HEK293 (cell line): ENCODE results near the gene AKNA.
A peak's percentile ranks its signal among the peaks of the same experiment; 100 is the strongest.

Experiments
- CTCF ChIA-PET: fragments of 350-600 bp; formaldehyde crosslinking; extraction: SDS; loops from one replicate; lab custom pipeline; 2021; ENCODE audit warnings: antibody characterized with exemption; lab: Yijun Ruan, JAX
- POLR2A ChIA-PET: fragments of 300-600 bp; formaldehyde crosslinking; extraction: SDS; loops from one replicate; lab custom pipeline; 2020; ENCODE audit warnings: antibody characterized with exemption, inconsistent platforms; lab: Yijun Ruan, JAX
- H3K27ac ChIP-seq: fragments of 200-500 bp; sonication (Bioruptor generic); 2 replicates; pipeline ENCODE4 v1.5.1; 2014; ENCODE audit warnings: low read depth, low read length, control low read depth, inconsistent platforms; ENCODE audit errors: extremely low read depth
- H3K36me3 ChIP-seq, 2 experiments: fragments of 200-500 bp in 1 of 2; sonication (Bioruptor generic) in 1 of 2; 1 replicate in 1 of 2; 2 replicates in 1 of 2; pipeline ENCODE4 v1.5.1; 2014 to 2017; ENCODE audit warnings: inconsistent platforms in 2 of 2, low read length in 2 of 2; ENCODE audit not compliant: control insufficient read depth in 2 of 2, insufficient read depth in 1 of 2
- H3K4me1 ChIP-seq: fragments of 200-500 bp; sonication (Bioruptor generic); 2 replicates; pipeline ENCODE4 v1.5.1; 2014; ENCODE audit warnings: mild to moderate bottlenecking, low read length, inconsistent platforms; ENCODE audit not compliant: control insufficient read depth, insufficient read depth
- H3K4me3 ChIP-seq: 2 replicates; pipeline ENCODE4 v1.5.1; 2011; ENCODE audit warnings: low read depth, mild to moderate bottlenecking, control low read depth, low read length, moderate library complexity
- H3K9me3 ChIP-seq: fragments of 200-500 bp; sonication (Bioruptor generic); 2 replicates; pipeline ENCODE4 v1.5.1; 2014; ENCODE audit warnings: low read depth, low read length, inconsistent platforms; ENCODE audit not compliant: control insufficient read depth, insufficient read depth
- KLF1 ChIP-seq: fragments of 450-650 bp; formaldehyde crosslinking; IDR thresholded peaks from 2 replicates; pipeline ENCODE4 v1.5.1; 2016; ENCODE audit warnings: missing biosample characterization, missing genetic modification characterization
- KLF8 ChIP-seq: fragments of 450-650 bp; formaldehyde crosslinking; IDR thresholded peaks from 2 replicates; pipeline ENCODE4 v1.5.1; 2016; ENCODE audit warnings: missing biosample characterization, missing genetic modification characterization
- ZNF184 ChIP-seq: fragments of 450-650 bp; IDR thresholded peaks from 2 replicates; pipeline ENCODE4 v1.5.1; 2018; ENCODE audit warnings: missing biosample characterization, mild to moderate bottlenecking, missing genetic modification characterization
- ZNF433 ChIP-seq: fragments of 450-650 bp; formaldehyde crosslinking; IDR thresholded peaks from 2 replicates; pipeline ENCODE4 v1.5.1; 2016; ENCODE audit warnings: missing biosample characterization, missing genetic modification characterization, low read depth
- ZNF501 ChIP-seq: fragments of 450-650 bp; formaldehyde crosslinking; IDR thresholded peaks from 2 replicates; pipeline ENCODE4 v1.5.1; 2016; ENCODE audit warnings: missing biosample characterization, missing genetic modification characterization
- ZNF768 ChIP-seq: fragments of 450-650 bp; formaldehyde crosslinking; IDR thresholded peaks from 2 replicates; pipeline ENCODE4 v1.5.1; 2018; ENCODE audit warnings: missing biosample characterization, mild to moderate bottlenecking, missing genetic modification characterization
- ZXDB ChIP-seq: fragments of 450-650 bp; formaldehyde crosslinking; IDR thresholded peaks from 2 replicates; pipeline ENCODE4 v1.5.1; 2016; ENCODE audit warnings: missing biosample characterization, missing genetic modification characterization
- TF ChIP-seq, protein P1 (sequence below): fragments of 450-650 bp; formaldehyde crosslinking; IDR thresholded peaks from 2 replicates; pipeline ENCODE4 v1.5.1; 2016; ENCODE audit warnings: missing biosample characterization, missing genetic modification characterization
- TF ChIP-seq, protein P2 (sequence below): fragments of 450-650 bp; formaldehyde crosslinking; conservative IDR thresholded peaks from 2 replicates; pipeline ENCODE4 v1.5.1; 2016; ENCODE audit warnings: low read depth, missing biosample characterization, missing genetic modification characterization
- TF ChIP-seq, protein P3 (sequence below): fragments of 450-650 bp; formaldehyde crosslinking; IDR thresholded peaks from 2 replicates; pipeline ENCODE4 v1.5.1; 2016; ENCODE audit warnings: missing biosample characterization, missing genetic modification characterization
- TF ChIP-seq, protein P4 (sequence below): fragments of 450-650 bp; formaldehyde crosslinking; IDR thresholded peaks from 2 replicates; pipeline ENCODE4 v1.5.1; 2017; ENCODE audit warnings: missing biosample characterization, missing genetic modification characterization

AKNA gene

DNA sequence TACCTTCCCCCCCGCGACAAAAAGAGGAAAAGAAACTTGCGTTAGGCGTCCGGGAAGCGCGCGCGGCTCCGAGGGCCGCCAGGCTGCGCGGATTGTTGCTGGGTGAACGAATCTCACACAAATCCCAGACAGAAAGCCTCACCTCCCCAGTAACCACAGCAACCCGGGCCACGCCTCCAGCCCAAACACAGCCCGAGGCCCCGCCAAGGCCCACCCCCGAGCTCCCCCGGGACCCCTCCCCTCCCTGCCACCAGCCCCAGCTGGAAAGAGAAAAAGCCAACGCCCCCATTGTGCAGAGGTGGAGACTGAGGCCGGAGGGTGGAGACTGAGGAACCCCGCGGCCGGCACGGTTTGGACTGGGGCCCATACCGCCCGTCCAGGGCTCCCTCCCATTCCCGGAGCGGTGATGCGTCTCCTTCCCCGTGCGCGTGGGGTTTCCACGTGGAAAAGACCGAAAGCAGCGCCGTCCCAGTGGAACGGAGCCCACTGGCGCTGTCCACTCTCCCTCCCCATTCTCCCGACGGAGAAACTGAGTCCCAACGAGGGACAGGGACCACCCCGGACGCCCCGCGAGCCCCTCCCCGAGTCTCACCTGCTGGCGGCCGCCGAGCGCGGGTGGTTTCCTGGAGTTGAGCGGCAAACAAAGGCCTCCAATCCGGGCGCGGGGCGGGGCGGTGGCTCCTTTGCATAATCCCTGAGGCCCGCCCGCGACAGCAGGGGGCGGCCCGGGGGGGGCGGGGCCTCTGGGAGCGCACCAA lies 10.2 kb upstream of the AKNA start (continued):
- TF ChIP-seq, protein P1, sequence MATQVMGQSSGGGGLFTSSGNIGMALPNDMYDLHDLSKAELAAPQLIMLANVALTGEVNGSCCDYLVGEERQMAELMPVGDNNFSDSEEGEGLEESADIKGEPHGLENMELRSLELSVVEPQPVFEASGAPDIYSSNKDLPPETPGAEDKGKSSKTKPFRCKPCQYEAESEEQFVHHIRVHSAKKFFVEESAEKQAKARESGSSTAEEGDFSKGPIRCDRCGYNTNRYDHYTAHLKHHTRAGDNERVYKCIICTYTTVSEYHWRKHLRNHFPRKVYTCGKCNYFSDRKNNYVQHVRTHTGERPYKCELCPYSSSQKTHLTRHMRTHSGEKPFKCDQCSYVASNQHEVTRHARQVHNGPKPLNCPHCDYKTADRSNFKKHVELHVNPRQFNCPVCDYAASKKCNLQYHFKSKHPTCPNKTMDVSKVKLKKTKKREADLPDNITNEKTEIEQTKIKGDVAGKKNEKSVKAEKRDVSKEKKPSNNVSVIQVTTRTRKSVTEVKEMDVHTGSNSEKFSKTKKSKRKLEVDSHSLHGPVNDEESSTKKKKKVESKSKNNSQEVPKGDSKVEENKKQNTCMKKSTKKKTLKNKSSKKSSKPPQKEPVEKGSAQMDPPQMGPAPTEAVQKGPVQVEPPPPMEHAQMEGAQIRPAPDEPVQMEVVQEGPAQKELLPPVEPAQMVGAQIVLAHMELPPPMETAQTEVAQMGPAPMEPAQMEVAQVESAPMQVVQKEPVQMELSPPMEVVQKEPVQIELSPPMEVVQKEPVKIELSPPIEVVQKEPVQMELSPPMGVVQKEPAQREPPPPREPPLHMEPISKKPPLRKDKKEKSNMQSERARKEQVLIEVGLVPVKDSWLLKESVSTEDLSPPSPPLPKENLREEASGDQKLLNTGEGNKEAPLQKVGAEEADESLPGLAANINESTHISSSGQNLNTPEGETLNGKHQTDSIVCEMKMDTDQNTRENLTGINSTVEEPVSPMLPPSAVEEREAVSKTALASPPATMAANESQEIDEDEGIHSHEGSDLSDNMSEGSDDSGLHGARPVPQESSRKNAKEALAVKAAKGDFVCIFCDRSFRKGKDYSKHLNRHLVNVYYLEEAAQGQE (tag by site-specific recombination) = peak; percentile 80
- TF ChIP-seq, protein P2, sequence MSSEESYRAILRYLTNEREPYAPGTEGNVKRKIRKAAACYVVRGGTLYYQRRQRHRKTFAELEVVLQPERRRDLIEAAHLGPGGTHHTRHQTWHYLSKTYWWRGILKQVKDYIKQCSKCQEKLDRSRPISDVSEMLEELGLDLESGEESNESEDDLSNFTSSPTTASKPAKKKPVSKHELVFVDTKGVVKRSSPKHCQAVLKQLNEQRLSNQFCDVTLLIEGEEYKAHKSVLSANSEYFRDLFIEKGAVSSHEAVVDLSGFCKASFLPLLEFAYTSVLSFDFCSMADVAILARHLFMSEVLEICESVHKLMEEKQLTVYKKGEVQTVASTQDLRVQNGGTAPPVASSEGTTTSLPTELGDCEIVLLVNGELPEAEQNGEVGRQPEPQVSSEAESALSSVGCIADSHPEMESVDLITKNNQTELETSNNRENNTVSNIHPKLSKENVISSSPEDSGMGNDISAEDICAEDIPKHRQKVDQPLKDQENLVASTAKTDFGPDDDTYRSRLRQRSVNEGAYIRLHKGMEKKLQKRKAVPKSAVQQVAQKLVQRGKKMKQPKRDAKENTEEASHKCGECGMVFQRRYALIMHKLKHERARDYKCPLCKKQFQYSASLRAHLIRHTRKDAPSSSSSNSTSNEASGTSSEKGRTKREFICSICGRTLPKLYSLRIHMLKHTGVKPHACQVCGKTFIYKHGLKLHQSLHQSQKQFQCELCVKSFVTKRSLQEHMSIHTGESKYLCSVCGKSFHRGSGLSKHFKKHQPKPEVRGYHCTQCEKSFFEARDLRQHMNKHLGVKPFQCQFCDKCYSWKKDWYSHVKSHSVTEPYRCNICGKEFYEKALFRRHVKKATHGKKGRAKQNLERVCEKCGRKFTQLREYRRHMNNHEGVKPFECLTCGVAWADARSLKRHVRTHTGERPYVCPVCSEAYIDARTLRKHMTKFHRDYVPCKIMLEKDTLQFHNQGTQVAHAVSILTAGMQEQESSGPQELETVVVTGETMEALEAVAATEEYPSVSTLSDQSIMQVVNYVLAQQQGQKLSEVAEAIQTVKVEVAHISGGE (tag by site-specific recombination) = no peak
- no peak for TF ChIP-seq ZNF501 (tag by site-specific recombination)
- peak; percentile 69 for TF ChIP-seq KLF1
- peak; percentile 58; the same call in 1 of the 2 replicates for TF ChIP-seq KLF8 (tag by site-specific recombination)
- TF ChIP-seq, all 188 proteins: peak for 35

DNA sequence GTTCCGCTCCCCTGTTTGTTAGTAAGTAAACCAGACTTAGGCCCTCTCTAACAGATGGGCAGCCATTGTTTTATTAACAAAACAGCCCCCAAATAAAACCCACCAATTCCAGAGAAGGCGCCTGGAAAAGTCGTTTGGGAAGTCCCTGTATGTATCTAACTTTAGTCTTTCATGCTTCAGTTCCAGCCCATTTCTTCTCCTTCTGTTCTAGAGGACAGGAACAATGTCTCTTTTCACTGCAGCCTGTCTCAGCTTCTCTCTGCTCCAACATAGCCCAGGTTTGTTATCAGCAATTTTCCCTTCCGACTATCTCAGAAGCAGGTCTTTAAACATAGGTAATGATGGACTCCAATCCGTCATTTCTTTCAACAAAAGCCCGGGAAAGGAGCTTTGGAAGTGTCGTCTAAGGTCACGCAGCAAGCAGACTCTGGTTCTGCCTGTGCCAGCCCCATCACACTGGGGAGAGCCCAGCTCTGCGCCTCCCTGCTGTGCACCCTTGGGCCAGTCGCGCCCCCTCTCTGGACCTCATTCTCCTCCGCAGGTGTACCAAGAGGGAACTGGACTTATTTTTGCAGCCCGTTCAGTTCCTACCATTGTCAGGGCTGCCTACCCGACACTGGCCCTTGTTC lies 9.6 kb upstream of the AKNA start:
- ChIA-PET POLR2A (interaction anchor here (1.1 kb wide), 1 partner anchor 190 kb away, joined by 3 read pairs; the partner anchor contains the start of gene ATP6V1G1), CTCF (interaction anchor here (0.6 to 1.2 kb wide), 5 partner anchors 8 to 289 kb away, joined by 3 to 4 read pairs (median 4); no protein-coding TSS in a partner anchor)
- TF ChIP-seq, protein P3, sequence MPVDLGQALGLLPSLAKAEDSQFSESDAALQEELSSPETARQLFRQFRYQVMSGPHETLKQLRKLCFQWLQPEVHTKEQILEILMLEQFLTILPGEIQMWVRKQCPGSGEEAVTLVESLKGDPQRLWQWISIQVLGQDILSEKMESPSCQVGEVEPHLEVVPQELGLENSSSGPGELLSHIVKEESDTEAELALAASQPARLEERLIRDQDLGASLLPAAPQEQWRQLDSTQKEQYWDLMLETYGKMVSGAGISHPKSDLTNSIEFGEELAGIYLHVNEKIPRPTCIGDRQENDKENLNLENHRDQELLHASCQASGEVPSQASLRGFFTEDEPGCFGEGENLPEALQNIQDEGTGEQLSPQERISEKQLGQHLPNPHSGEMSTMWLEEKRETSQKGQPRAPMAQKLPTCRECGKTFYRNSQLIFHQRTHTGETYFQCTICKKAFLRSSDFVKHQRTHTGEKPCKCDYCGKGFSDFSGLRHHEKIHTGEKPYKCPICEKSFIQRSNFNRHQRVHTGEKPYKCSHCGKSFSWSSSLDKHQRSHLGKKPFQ (tag by site-specific recombination) = no peak
- TF ChIP-seq, protein P4, sequence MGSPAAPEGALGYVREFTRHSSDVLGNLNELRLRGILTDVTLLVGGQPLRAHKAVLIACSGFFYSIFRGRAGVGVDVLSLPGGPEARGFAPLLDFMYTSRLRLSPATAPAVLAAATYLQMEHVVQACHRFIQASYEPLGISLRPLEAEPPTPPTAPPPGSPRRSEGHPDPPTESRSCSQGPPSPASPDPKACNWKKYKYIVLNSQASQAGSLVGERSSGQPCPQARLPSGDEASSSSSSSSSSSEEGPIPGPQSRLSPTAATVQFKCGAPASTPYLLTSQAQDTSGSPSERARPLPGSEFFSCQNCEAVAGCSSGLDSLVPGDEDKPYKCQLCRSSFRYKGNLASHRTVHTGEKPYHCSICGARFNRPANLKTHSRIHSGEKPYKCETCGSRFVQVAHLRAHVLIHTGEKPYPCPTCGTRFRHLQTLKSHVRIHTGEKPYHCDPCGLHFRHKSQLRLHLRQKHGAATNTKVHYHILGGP (tag by site-specific recombination) = no peak
- TF ChIP-seq ZNF768 (tag by site-specific recombination) (peak; percentile 88), ZNF433 (tag by site-specific recombination) (no peak), ZNF184 (tag by site-specific recombination) (no peak), ZXDB (tag by site-specific recombination) (no peak)
- no peaks in the 10 kb centered on the region for H3K9me3 ChIP-seq
- H3K36me3 ChIP-seq = peaks cover 0 to 2% of the 10 kb centered on the region in 2 experiments; a peak in 1 of 3 replicates
- H3K4me1 ChIP-seq = no peaks in the 10 kb centered on the region
- peak overlapping the region; percentile 66 for H3K4me3 ChIP-seq
- no peak overlapping the region for H3K27ac ChIP-seq
